WI38 (cell line): ENCODE data around the gene SSH2.
"Not testable (repeated sequence)": the region's sequence is repeated elsewhere in the genome, so short reads cannot be mapped to it uniquely, and the experiment has no call there.

ENCODE experiments used
- H3K4me3 ChIP-seq: 2 replicates; pipeline ENCODE4 v1.5.1; 2011; ENCODE audit warnings: low read depth, mild to moderate bottlenecking, control low read depth, low read length
- CTCF ChIP-seq: IDR thresholded peaks from 2 replicates; pipeline ENCODE4 v1.5.1; 2012; ENCODE audit warnings: low read depth, mild to moderate bottlenecking, control low read depth, low read length

Gene SSH2

GRCh38 chr17:29892201-29892600 lies 37.8 kb downstream of the SSH2 start:
- no peak for TF ChIP-seq CTCF
- no peak overlapping the region for H3K4me3 ChIP-seq

GRCh38 chr17:29891131-29891530 lies 38.9 kb downstream of the SSH2 start:
- TF ChIP-seq CTCF: no peak
- H3K4me3 ChIP-seq: no peak overlapping the region

- TF ChIP-seq CTCF: no peak
Observed at GRCh38 chr17:29885031-29885640, 44.9 kb downstream of the SSH2 start.

GRCh38 chr17:29883497-29883896 lies 46.5 kb downstream of the SSH2 start:
- H3K4me3 ChIP-seq: no peak overlapping the region
- no peak for TF ChIP-seq CTCF

More at GRCh38 chr17:29885031-29885640, 44.9 kb downstream of the SSH2 start:
- H3K4me3 ChIP-seq: no peak overlapping the region

GRCh38 chr17:29881256-29881655 lies 48.8 kb downstream of the SSH2 start:
- no peak overlapping the region for H3K4me3 ChIP-seq
- no peak for TF ChIP-seq CTCF

- no peak for TF ChIP-seq CTCF
- no peak overlapping the region for H3K4me3 ChIP-seq
Observed at GRCh38 chr17:29880031-29880430, 50.0 kb downstream of the SSH2 start.

GRCh38 chr17:29874931-29875596 lies 55.0 kb downstream of the SSH2 start:
- no peak for TF ChIP-seq CTCF

GRCh38 chr17:29874358-29874757 lies 55.7 kb downstream of the SSH2 start:
- H3K4me3 ChIP-seq: not testable (repeated sequence)

More at GRCh38 chr17:29874931-29875596, 55.0 kb downstream of the SSH2 start:
- H3K4me3 ChIP-seq: no peak overlapping the region
